HG03175 (cell line): ENCODE results near the gene CALHM2.
"Not testable (repeated sequence)": the region's sequence is repeated elsewhere in the genome, so short reads cannot be mapped to it uniquely, and the experiment has no call there.

ENCODE experiments used
- ATAC-seq: cut with Tn5 transposase; IDR thresholded peaks from one replicate; pipeline ENCODE4 v1.9.1; 2021; ENCODE audit warnings: mild to moderate bottlenecking, moderate library complexity; ENCODE audit not compliant: unreplicated experiment

CALHM2 gene

DNA sequence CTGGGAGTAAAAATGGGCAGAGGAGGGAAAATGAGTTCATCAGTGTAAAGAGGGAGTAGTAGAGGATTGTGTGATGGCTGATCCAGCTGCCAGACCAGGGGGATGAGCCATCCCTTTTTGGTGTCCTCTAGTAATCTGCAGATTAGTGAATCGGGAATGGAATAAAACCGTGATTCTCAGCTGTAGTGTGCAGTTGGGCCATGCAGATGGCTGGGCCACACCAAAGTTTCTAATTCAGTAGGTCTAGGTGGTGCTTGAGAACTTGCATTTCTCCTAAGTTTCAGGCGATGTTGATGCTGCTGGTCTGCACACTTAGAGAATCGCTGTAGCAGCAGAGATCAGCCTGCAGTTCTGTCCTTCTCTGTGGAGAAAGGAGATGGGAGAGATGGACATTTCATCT is 33.1 kb downstream of the CALHM2 start:
- ATAC-seq = no peak

GRCh38 chr10:103417601-103418000 is 34.6 kb downstream of the CALHM2 start:
- ATAC-seq = no peak

- ATAC-seq = not testable (repeated sequence)
These were observed 35.1 kb downstream of the CALHM2 start for GRCh38 chr10:103417148-103417469.

GRCh38 chr10:103416436-103417147 is 35.6 kb downstream of the CALHM2 start:
- no peak for ATAC-seq

DNA sequence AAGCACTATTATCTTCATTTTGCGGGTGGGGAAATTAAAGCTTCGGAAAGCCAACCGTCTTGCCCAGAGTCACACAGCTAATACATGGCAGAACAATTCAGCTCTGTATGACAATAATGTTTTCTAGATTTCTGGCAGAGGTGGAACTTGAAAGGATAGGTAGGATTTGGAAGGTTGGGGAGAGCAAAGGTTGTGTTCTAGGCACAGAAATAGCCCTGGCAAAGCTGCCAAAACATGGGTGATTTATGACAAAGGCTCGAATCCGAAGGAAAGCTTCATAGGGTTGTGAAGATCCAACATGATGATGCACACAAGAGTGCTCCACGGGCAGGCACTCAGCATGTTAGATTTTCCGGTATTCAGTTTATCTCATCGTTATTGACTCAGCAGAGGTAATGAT is 36.6 kb downstream of the CALHM2 start:
- no peak for ATAC-seq

DNA sequence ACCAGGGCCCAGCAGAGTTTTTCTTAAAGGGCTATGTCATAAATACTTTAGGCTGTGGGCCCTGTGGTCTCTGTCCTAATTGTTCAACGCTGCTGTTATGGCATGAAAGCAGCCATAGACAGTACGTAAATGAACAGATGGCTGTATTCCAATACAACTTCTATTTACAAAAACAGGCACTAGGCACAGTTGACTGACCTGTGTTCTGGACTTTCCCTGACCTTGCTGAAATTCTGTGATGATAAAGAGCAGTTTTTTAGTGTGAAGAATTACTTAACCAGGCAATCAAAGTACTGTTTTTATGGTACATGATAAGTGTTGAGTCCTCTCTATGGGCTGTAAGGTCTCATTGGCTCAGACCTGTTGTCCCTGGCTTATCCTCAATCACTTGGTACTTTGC is 38.6 kb downstream of the CALHM2 start:
- ATAC-seq = no peak

DNA sequence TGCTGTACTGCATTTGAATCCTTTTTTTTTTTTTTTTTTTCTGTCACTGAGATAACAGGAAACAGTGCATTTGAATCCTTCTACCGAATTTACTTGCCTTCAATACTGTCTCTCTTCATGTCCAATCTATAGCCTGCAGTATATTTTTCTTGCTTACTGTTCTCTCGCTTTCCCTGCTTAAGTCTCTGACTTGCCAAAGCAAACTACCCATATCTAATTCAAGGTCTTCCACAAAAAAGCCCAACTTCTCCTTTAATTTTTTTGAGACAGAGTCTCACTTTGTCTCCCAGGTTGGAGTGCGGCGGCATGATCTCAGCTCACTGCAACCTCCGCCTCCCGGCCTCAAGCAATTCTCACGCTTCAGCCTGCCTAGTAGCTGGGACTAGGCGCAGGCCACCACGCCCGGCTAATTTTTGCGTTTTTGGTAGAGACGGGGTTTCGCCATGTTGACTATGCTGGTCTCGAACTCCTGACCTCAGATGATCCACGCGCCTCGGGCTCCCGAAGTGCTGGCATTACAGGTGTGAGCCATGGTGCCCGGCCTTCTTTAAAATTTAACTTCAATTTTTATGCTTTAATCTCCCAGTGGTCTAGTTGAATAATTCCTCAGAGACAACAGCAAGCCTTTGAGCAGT is 54.9 kb downstream of the CALHM2 start:
- ATAC-seq = no peak

- peak; percentile 1 for ATAC-seq
These were observed 55.4 kb downstream of the CALHM2 start for GRCh38 chr10:103396789-103397087.
